Esophagus mucosa (tissue), 1 donor: ENCODE results near the gene C1orf159. TPM values are rescaled to one million over a fixed set of nuclear protein-coding genes. Genes with fewer than 3 reads are reported as not detected.
A peak's percentile ranks its signal among the peaks of the same experiment; 100 is the strongest.
"Not testable (repeated sequence)": the region's sequence is repeated elsewhere in the genome, so short reads cannot be mapped to it uniquely, and the experiment has no call there.

ENCODE experiments used
- ATAC-seq: fragments of 200-7000 bp; cut with Tn5 transposase; one replicate; pipeline ENCODE4 v1.9.1; 2020
- total RNA-seq: library from RNA; stranded (reverse); gene quantifications from one replicate; pipeline ENCODE4 v1.2.4, GENCODE V29; 2023
- donor health status: DM: yes; HTN: yes; CAD: no.

Gene C1orf159
- total RNA-seq, 1 donor from 2014 or later, result 9.4 TPM

GRCh38 chr1:1081311-1082238 lies 34.3 kb downstream of the C1orf159 start:
- no peak for ATAC-seq

- ATAC-seq, result no peak
Measured at GRCh38 chr1:1080951-1081310, 35.0 kb downstream of the C1orf159 start.

- ATAC-seq, result peak; percentile 58
Measured at GRCh38 chr1:1080122-1080757, 35.6 kb downstream of the C1orf159 start.

GRCh38 chr1:1079408-1080121 lies 36.3 kb downstream of the C1orf159 start:
- peak; percentile 62 for ATAC-seq

GRCh38 chr1:1077396-1077795 lies 38.5 kb downstream of the C1orf159 start:
- ATAC-seq, result not testable (repeated sequence)

- ATAC-seq, result no peak
Measured at GRCh38 chr1:1075148-1075935, 40.5 kb downstream of the C1orf159 start.

GRCh38 chr1:1074631-1075147 lies 41.2 kb downstream of the C1orf159 start:
- peak; percentile 30 for ATAC-seq

- ATAC-seq, result peak; percentile 72
Measured at GRCh38 chr1:1073743-1074587, 41.9 kb downstream of the C1orf159 start, which contains the start of gene RNF223. Gene RNF223 (minus strand): TSS chr1:1074306. CDS start chr1:1072566, 1,740 bp downstream.

- no peak for ATAC-seq
Measured at GRCh38 chr1:1072849-1073742, 42.8 kb downstream of the C1orf159 start.

- no peak for ATAC-seq
Measured at GRCh38 chr1:1072299-1072848, 43.5 kb downstream of the C1orf159 start.

GRCh38 chr1:1071486-1072298 lies 44.2 kb downstream of the C1orf159 start:
- no peak for ATAC-seq

- peak; percentile 42 for ATAC-seq
Measured at GRCh38 chr1:1069711-1070676, 45.9 kb downstream of the C1orf159 start.

- ATAC-seq, result peak; percentile 43
Measured at GRCh38 chr1:1069056-1069710, 46.7 kb downstream of the C1orf159 start.

- ATAC-seq, result peak; percentile 39
Measured at GRCh38 chr1:1068517-1069055, 47.3 kb downstream of the C1orf159 start.

GRCh38 chr1:1067860-1068516 lies 47.9 kb downstream of the C1orf159 start:
- ATAC-seq, result no peak

- ATAC-seq, result no peak
Measured at GRCh38 chr1:1067284-1067859, 48.5 kb downstream of the C1orf159 start.
